ENCODE measurements around the gene COQ8A.
A peak's percentile ranks its signal among the peaks of the same experiment; 100 is the strongest.
"Not testable (repeated sequence)": the region's sequence is repeated elsewhere in the genome, so short reads cannot be mapped to it uniquely, and the experiment has no call there.

COQ8A gene

GRCh38 chr1:226987623-226988333, 47.7 kb downstream of the COQ8A start:
- Mint-ChIP-seq H3K4me3 (no peak overlapping the region), H3K4me1 (ENCODE audit: low read depth) (peaks cover 20% of the 10 kb centered on the region), H3K9me3 (ENCODE audit: low read depth) (no peaks in the 10 kb centered on the region), H3K36me3 (peaks cover 5% of the 10 kb centered on the region), H3K27ac (no peak overlapping the region), H3K27me3 (no peaks in the 10 kb centered on the region)

- H3K27me3 Mint-ChIP-seq: no peaks in the 10 kb centered on the region
- H3K4me3 Mint-ChIP-seq: no peak overlapping the region
- peaks cover 5% of the 10 kb centered on the region for H3K36me3 Mint-ChIP-seq
- no peak overlapping the region for H3K27ac Mint-ChIP-seq
- peaks cover 20% of the 10 kb centered on the region for H3K4me1 Mint-ChIP-seq (ENCODE audit: low read depth)
- no peaks in the 10 kb centered on the region for H3K9me3 Mint-ChIP-seq (ENCODE audit: low read depth)
Measured at GRCh38 chr1:226988334-226988666, 48.2 kb downstream of the COQ8A start.

- Mint-ChIP-seq H3K9me3 (ENCODE audit: low read depth) (no peaks in the 10 kb centered on the region), H3K4me3 (peak overlapping the region; percentile 2), H3K27me3 (no peaks in the 10 kb centered on the region), H3K36me3 (peaks cover 5% of the 10 kb centered on the region), H3K4me1 (ENCODE audit: low read depth) (peaks cover 20% of the 10 kb centered on the region), H3K27ac (peak overlapping the region; percentile 89)
Measured at GRCh38 chr1:226989085-226989920, 49.2 kb downstream of the COQ8A start.

GRCh38 chr1:226990133-226990716, 50.1 kb downstream of the COQ8A start:
- Mint-ChIP-seq H3K9me3 (ENCODE audit: low read depth) (no peaks in the 10 kb centered on the region), H3K27ac (peak overlapping the region; percentile 89), H3K36me3 (peaks cover 5% of the 10 kb centered on the region), H3K4me1 (ENCODE audit: low read depth) (peaks cover 20% of the 10 kb centered on the region), H3K4me3 (peak overlapping the region; percentile 10), H3K27me3 (no peaks in the 10 kb centered on the region)

- Mint-ChIP-seq H3K4me3 (no peak overlapping the region), H3K27me3 (no peaks in the 10 kb centered on the region), H3K4me1 (ENCODE audit: low read depth) (peaks cover 20% of the 10 kb centered on the region)
Measured at GRCh38 chr1:226991920-226992319, 51.8 kb downstream of the COQ8A start.

GRCh38 chr1:226993814-226994585, 53.9 kb downstream of the COQ8A start:
- no peaks in the 10 kb centered on the region for H3K36me3 Mint-ChIP-seq
- no peak overlapping the region for H3K27ac Mint-ChIP-seq
- H3K4me1 Mint-ChIP-seq (ENCODE audit: low read depth): peaks cover 16% of the 10 kb centered on the region
- H3K27me3 Mint-ChIP-seq: no peaks in the 10 kb centered on the region
- H3K4me3 Mint-ChIP-seq: no peak overlapping the region
- peaks cover 5% of the 10 kb centered on the region for H3K9me3 Mint-ChIP-seq (ENCODE audit: low read depth)

More at GRCh38 chr1:226991920-226992319, 51.8 kb downstream of the COQ8A start:
- H3K27ac Mint-ChIP-seq: no peak overlapping the region
- H3K36me3 Mint-ChIP-seq: peaks cover under 1% of the 10 kb centered on the region
- H3K9me3 Mint-ChIP-seq (ENCODE audit: low read depth): no peaks in the 10 kb centered on the region

- no peak overlapping the region for H3K27ac Mint-ChIP-seq
- no peaks in the 10 kb centered on the region for H3K36me3 Mint-ChIP-seq
- H3K9me3 Mint-ChIP-seq (ENCODE audit: low read depth): peaks cover 5% of the 10 kb centered on the region
- H3K4me1 Mint-ChIP-seq (ENCODE audit: low read depth): peaks cover 10% of the 10 kb centered on the region
- no peak overlapping the region for H3K4me3 Mint-ChIP-seq
- no peaks in the 10 kb centered on the region for H3K27me3 Mint-ChIP-seq
Measured at GRCh38 chr1:226994586-226995364, 54.7 kb downstream of the COQ8A start.

GRCh38 chr1:226995365-226996332, 55.6 kb downstream of the COQ8A start:
- Mint-ChIP-seq H3K27ac (no peak overlapping the region), H3K9me3 (ENCODE audit: low read depth) (peaks cover 5% of the 10 kb centered on the region), H3K4me1 (ENCODE audit: low read depth) (peaks cover 2% of the 10 kb centered on the region), H3K4me3 (no peak overlapping the region), H3K27me3 (no peaks in the 10 kb centered on the region), H3K36me3 (no peaks in the 10 kb centered on the region)

GRCh38 chr1:226999579-226999978, 59.5 kb downstream of the COQ8A start:
- H3K27ac Mint-ChIP-seq; H3K4me3 Mint-ChIP-seq; H3K4me1 Mint-ChIP-seq (ENCODE audit: low read depth); H3K9me3 Mint-ChIP-seq (ENCODE audit: low read depth); H3K36me3 Mint-ChIP-seq; H3K27me3 Mint-ChIP-seq: not testable (repeated sequence)

- Mint-ChIP-seq H3K4me3 (no peak overlapping the region), H3K27me3 (peaks cover 2% of the 10 kb centered on the region), H3K4me1 (ENCODE audit: low read depth) (no peaks in the 10 kb centered on the region), H3K9me3 (ENCODE audit: low read depth) (peaks cover 2% of the 10 kb centered on the region), H3K36me3 (no peaks in the 10 kb centered on the region), H3K27ac (no peak overlapping the region)
Measured at GRCh38 chr1:227002531-227003049, 62.5 kb downstream of the COQ8A start.

- Mint-ChIP-seq H3K9me3 (ENCODE audit: low read depth) (no peaks in the 10 kb centered on the region), H3K4me1 (ENCODE audit: low read depth) (no peaks in the 10 kb centered on the region), H3K4me3 (no peak overlapping the region), H3K27ac (no peak overlapping the region), H3K36me3 (no peaks in the 10 kb centered on the region), H3K27me3 (peaks cover 2% of the 10 kb centered on the region)
Measured at GRCh38 chr1:227003165-227003564, 63.1 kb downstream of the COQ8A start.

- Mint-ChIP-seq H3K27ac (no peak overlapping the region), H3K27me3 (peaks cover 2% of the 10 kb centered on the region), H3K36me3 (no peaks in the 10 kb centered on the region), H3K9me3 (ENCODE audit: low read depth) (no peaks in the 10 kb centered on the region), H3K4me3 (no peak overlapping the region), H3K4me1 (ENCODE audit: low read depth) (no peaks in the 10 kb centered on the region)
Measured at GRCh38 chr1:227004796-227005195, 64.7 kb downstream of the COQ8A start.

GRCh38 chr1:227006226-227006796, 66.2 kb downstream of the COQ8A start:
- H3K4me1 Mint-ChIP-seq (ENCODE audit: low read depth): no peaks in the 10 kb centered on the region
- H3K36me3 Mint-ChIP-seq: no peaks in the 10 kb centered on the region
- H3K27me3 Mint-ChIP-seq: peaks cover 5% of the 10 kb centered on the region
- no peak overlapping the region for H3K4me3 Mint-ChIP-seq
- no peak overlapping the region for H3K27ac Mint-ChIP-seq
- no peaks in the 10 kb centered on the region for H3K9me3 Mint-ChIP-seq (ENCODE audit: low read depth)
